ENCODE data around the gene CENPM.

GRCh38 chr22:41923595-41924276 lies 23.2 kb downstream of the CENPM start:
- TF ChIP-seq CTCF (IDR thresholded peaks at IDR 0.05): no peak
- TF ChIP-seq ZBTB33 (IDR thresholded peaks at IDR 0.05; ENCODE audit: borderline replicate concordance, low read depth): no peak
- no peak for TF ChIP-seq MAX (IDR thresholded peaks at IDR 0.05; ENCODE audit: low read depth)
- no peak for TF ChIP-seq SMC3 (IDR thresholded peaks at IDR 0.05; ENCODE audit: low read depth, low read length)
- TF ChIP-seq RAD21 (IDR thresholded peaks at IDR 0.05; ENCODE audit: low read length): no peak
- TF ChIP-seq POLR2AphosphoS5 (IDR thresholded peaks at IDR 0.05; ENCODE audit: low read depth, low read length): no peak
- no peak for TF ChIP-seq TAF1 (IDR thresholded peaks at IDR 0.05; ENCODE audit: borderline replicate concordance, low read depth, low read length)
- TF ChIP-seq USF1 (IDR thresholded peaks at IDR 0.05; ENCODE audit: borderline replicate concordance, low read depth): no peak
